HAP-1 (cell line): Measurements from ENCODE around the gene CYSRT1.
A peak's percentile ranks its signal among the peaks of the same experiment; 100 is the strongest.
"Not testable (repeated sequence)": the region's sequence is repeated elsewhere in the genome, so short reads cannot be mapped to it uniquely, and the experiment has no call there.

Source experiments
- DNase-seq, 2 experiments: peaks; one replicate each; pipeline ENCODE4 v3.0.0-alpha.2; 2016 to 2020; ENCODE audit warnings: low spot score in 2 of 2
- H3K27me3 ChIP-seq: fragments of 250-450 bp; sonication (Bioruptor Pico); 2 replicates; pipeline ENCODE4 v1.5.1; 2020; ENCODE audit warnings: low read depth, mild to moderate bottlenecking, moderate library complexity
- H3K36me3 ChIP-seq: fragments of 250-450 bp; sonication (Bioruptor Pico); replicated peaks from 2 replicates; pipeline ENCODE4 v1.5.1; 2020; ENCODE audit warnings: mild to moderate bottlenecking
- H3K4me1 ChIP-seq: fragments of 250-450 bp; sonication (Bioruptor Pico); 2 replicates; pipeline ENCODE4 v1.5.1; 2020; ENCODE audit warnings: mild to moderate bottlenecking
- H3K4me3 ChIP-seq: fragments of 250-450 bp; sonication (Bioruptor Pico); 2 replicates; pipeline ENCODE4 v1.5.1; 2020; ENCODE audit warnings: mild to moderate bottlenecking, moderate library complexity
- H3K9me3 ChIP-seq: fragments of 250-450 bp; sonication (Bioruptor Pico); 2 replicates; pipeline ENCODE4 v1.5.1; 2020; ENCODE audit warnings: mild to moderate bottlenecking, moderate library complexity
- in situ Hi-C: fragments of 300-500 bp; cut with MboI; formaldehyde crosslinking; loops from 3 replicates; pipeline ENCODE4 v1.14.3; 2020; ENCODE audit warnings: low sequenced_read_pairs, inconsistent platforms, mixed read lengths

CYSRT1 gene

GRCh38 chr9:137256362-137256761, 31.4 kb downstream of the CYSRT1 start:
- Histone ChIP-seq H3K4me1 (peaks cover 7% of the 10 kb centered on the region), H3K9me3 (no peaks in the 10 kb centered on the region), H3K27me3 (no peaks in the 10 kb centered on the region), H3K4me3 (peak overlapping the region; percentile 91), H3K36me3 (peaks cover 31% of the 10 kb centered on the region)
- in situ Hi-C loops: no loop called here
- no peak for DNase-seq

GRCh38 chr9:137256856-137257255, 31.9 kb downstream of the CYSRT1 start:
- peak overlapping the region; percentile 91 for H3K4me3 ChIP-seq
- no peaks in the 10 kb centered on the region for H3K9me3 ChIP-seq
- H3K36me3 ChIP-seq: peaks cover 31% of the 10 kb centered on the region
- peaks cover 7% of the 10 kb centered on the region for H3K4me1 ChIP-seq
- in situ Hi-C loops: no loop called here
- no peaks in the 10 kb centered on the region for H3K27me3 ChIP-seq
- no peak for DNase-seq

GRCh38 chr9:137262173-137262908, 37.4 kb downstream of the CYSRT1 start:
- peaks cover 41% of the 10 kb centered on the region for H3K36me3 ChIP-seq
- in situ Hi-C loops, H3K9me3 ChIP-seq, H3K27me3 ChIP-seq, H3K4me1 ChIP-seq, H3K4me3 ChIP-seq: not testable (repeated sequence)
- DNase-seq: peak; percentile 36 to 67

- no peak for DNase-seq
- H3K4me3 ChIP-seq: no peak overlapping the region
- no peaks in the 10 kb centered on the region for H3K27me3 ChIP-seq
- no peaks in the 10 kb centered on the region for H3K4me1 ChIP-seq
- in situ Hi-C loops: no loop called here
- H3K9me3 ChIP-seq: no peaks in the 10 kb centered on the region
- peaks cover 45% of the 10 kb centered on the region for H3K36me3 ChIP-seq
These were observed 37.9 kb downstream of the CYSRT1 start for GRCh38 chr9:137262909-137263285.

- no peaks in the 10 kb centered on the region for H3K27me3 ChIP-seq
- in situ Hi-C loops: no loop called here
- peaks cover 50% of the 10 kb centered on the region for H3K36me3 ChIP-seq
These were observed 38.5 kb downstream of the CYSRT1 start for GRCh38 chr9:137263506-137263905.

GRCh38 chr9:137264067-137264466, 39.1 kb downstream of the CYSRT1 start:
- Histone ChIP-seq H3K27me3 (no peaks in the 10 kb centered on the region), H3K36me3 (peaks cover 50% of the 10 kb centered on the region), H3K9me3 (no peaks in the 10 kb centered on the region), H3K4me3 (no peak overlapping the region), H3K4me1 (no peaks in the 10 kb centered on the region)
- no peak for DNase-seq
- in situ Hi-C loops: no loop called here

More at GRCh38 chr9:137263506-137263905, 38.5 kb downstream of the CYSRT1 start:
- Histone ChIP-seq H3K4me3 (no peak overlapping the region), H3K9me3 (no peaks in the 10 kb centered on the region), H3K4me1 (no peaks in the 10 kb centered on the region)
- DNase-seq: no peak

GRCh38 chr9:137265496-137266161, 40.7 kb downstream of the CYSRT1 start:
- in situ Hi-C loops: no loop called here
- H3K4me3 ChIP-seq: no peak overlapping the region
- H3K27me3 ChIP-seq: no peaks in the 10 kb centered on the region
- DNase-seq: no peak
- H3K9me3 ChIP-seq: no peaks in the 10 kb centered on the region
- peaks cover 52% of the 10 kb centered on the region for H3K36me3 ChIP-seq
- no peaks in the 10 kb centered on the region for H3K4me1 ChIP-seq

GRCh38 chr9:137266162-137266527, 41.2 kb downstream of the CYSRT1 start:
- H3K4me1 ChIP-seq: no peaks in the 10 kb centered on the region
- in situ Hi-C loops: no loop called here

GRCh38 chr9:137266585-137267453, 41.8 kb downstream of the CYSRT1 start:
- Histone ChIP-seq H3K4me3 (no peak overlapping the region), H3K27me3 (no peaks in the 10 kb centered on the region), H3K36me3 (peaks cover 52% of the 10 kb centered on the region), H3K9me3 (no peaks in the 10 kb centered on the region), H3K4me1 (no peaks in the 10 kb centered on the region)
- DNase-seq: no peak
- in situ Hi-C loops: no loop called here

More at GRCh38 chr9:137266162-137266527, 41.2 kb downstream of the CYSRT1 start:
- Histone ChIP-seq H3K36me3 (peaks cover 52% of the 10 kb centered on the region), H3K9me3 (no peaks in the 10 kb centered on the region), H3K27me3 (no peaks in the 10 kb centered on the region), H3K4me3 (no peak overlapping the region)
- DNase-seq: peak in 1 of 2 experiments; percentile 10

GRCh38 chr9:137267933-137268355, 43.0 kb downstream of the CYSRT1 start:
- H3K4me3 ChIP-seq: no peak overlapping the region
- no peaks in the 10 kb centered on the region for H3K9me3 ChIP-seq
- no peaks in the 10 kb centered on the region for H3K4me1 ChIP-seq
- DNase-seq: no peak
- in situ Hi-C loops: no loop called here
- peaks cover 61% of the 10 kb centered on the region for H3K36me3 ChIP-seq
- H3K27me3 ChIP-seq: no peaks in the 10 kb centered on the region

- Histone ChIP-seq H3K4me3 (no peak overlapping the region), H3K4me1 (no peaks in the 10 kb centered on the region), H3K36me3 (peaks cover 62% of the 10 kb centered on the region), H3K27me3 (no peaks in the 10 kb centered on the region), H3K9me3 (no peaks in the 10 kb centered on the region)
- no peak for DNase-seq
- in situ Hi-C loops: no loop called here
These were observed 43.7 kb downstream of the CYSRT1 start for GRCh38 chr9:137268538-137269201.

- DNase-seq: no peak
- H3K27me3 ChIP-seq: no peaks in the 10 kb centered on the region
- in situ Hi-C loops: no loop called here
- H3K4me3 ChIP-seq: no peak overlapping the region
- peaks cover 56% of the 10 kb centered on the region for H3K36me3 ChIP-seq
- no peaks in the 10 kb centered on the region for H3K9me3 ChIP-seq
- no peaks in the 10 kb centered on the region for H3K4me1 ChIP-seq
These were observed 44.3 kb downstream of the CYSRT1 start for GRCh38 chr9:137269231-137269772.
